ENCODE results near the gene CERK. TPM values are rescaled to one million over a fixed set of nuclear protein-coding genes. Genes with fewer than 3 reads are reported as not detected.

CERK gene
- total and polyA plus RNA-seq, 2 of the 13 experiments (the other 11 are each of a cell fraction or from before 2014, with no cell fraction given) = 40.3 to 41.9 TPM

GRCh38 chr22:46652081-46652846, 85.8 kb downstream of the CERK start (continued):
- TF ChIP-seq MEF2D (CRISPR knock-in tag; IDR thresholded peaks at IDR 0.05) (peak; percentile 38; the same call in 1 of the 2 replicates), ZNF784 (CRISPR knock-in tag; IDR thresholded peaks at IDR 0.05; ENCODE audit: borderline replicate concordance) (no peak), ZNF234 (CRISPR knock-in tag; conservative IDR thresholded peaks at IDR 0.05) (no peak), PPARG (CRISPR knock-in tag; conservative IDR thresholded peaks at IDR 0.05) (peak; percentile 84), ZNF326 (CRISPR knock-in tag; IDR thresholded peaks at IDR 0.05; ENCODE audit: borderline replicate concordance) (no peak), NR2F2 (IDR thresholded peaks at IDR 0.05; ENCODE audit: borderline replicate concordance, low read depth) (peak; percentile 93), SNAPC4 (CRISPR knock-in tag; IDR thresholded peaks at IDR 0.05) (no peak), ZNF614 (CRISPR knock-in tag; IDR thresholded peaks at IDR 0.05; ENCODE audit: borderline replicate concordance) (no peak), KAT8 (CRISPR knock-in tag; IDR thresholded peaks at IDR 0.05) (peak; percentile 27; the same call in 1 of the 2 replicates), STAT6 (CRISPR knock-in tag; IDR thresholded peaks at IDR 0.05; ENCODE audit: borderline replicate concordance) (peak; percentile 33; the same call in 1 of the 2 replicates), ZNF552 (CRISPR knock-in tag; IDR thresholded peaks at IDR 0.05; ENCODE audit: borderline replicate concordance) (no peak), RFX1 (IDR thresholded peaks at IDR 0.05) (no peak), HMG20A (CRISPR knock-in tag; IDR thresholded peaks at IDR 0.05; ENCODE audit: borderline replicate concordance) (peak; percentile 68), ONECUT2 (CRISPR knock-in tag; IDR thresholded peaks at IDR 0.05) (no peak), SETDB1 (CRISPR knock-in tag; IDR thresholded peaks at IDR 0.05; ENCODE audit: borderline replicate concordance) (no peak), CHD4 (IDR thresholded peaks at IDR 0.05; ENCODE audit: borderline replicate concordance, low read length) (peak; percentile 85; the same call in 1 of the 2 replicates), GTF3A (CRISPR knock-in tag; conservative IDR thresholded peaks at IDR 0.05) (no peak), NFRKB (IDR thresholded peaks at IDR 0.05) (no peak), ZBTB1 (CRISPR knock-in tag; IDR thresholded peaks at IDR 0.05; ENCODE audit: borderline replicate concordance) (no peak), SMAD1 (CRISPR knock-in tag; IDR thresholded peaks at IDR 0.05; ENCODE audit: borderline replicate concordance, low read depth) (no peak), ZNF296 (CRISPR knock-in tag; conservative IDR thresholded peaks at IDR 0.05) (0 out of 2 replicates have a peak, but pooled peaks have one; percentile 22), ZNF790 (CRISPR knock-in tag; IDR thresholded peaks at IDR 0.05; ENCODE audit: borderline replicate concordance) (no peak), ZNF205 (CRISPR knock-in tag; IDR thresholded peaks at IDR 0.05) (peak; percentile 43; the same call in 1 of the 2 replicates)

Data from HepG2 (cell line).